Spleen (tissue), 7 donors: Measurements from ENCODE around the gene WNT9B.

Experiments
- POLR2A ChIP-seq, 3 donors: fragments of 450-650 bp; IDR thresholded peaks; one replicate each; pipeline ENCODE4 v1.5.1; 2017; ENCODE audit warnings: antibody characterized with exemption in 3 of 3, mild to moderate bottlenecking in 1 of 3
- TF ChIP-seq, protein P1 (sequence below), 11 experiments: fragments of 200-600 bp in 7 of 11; fragments of 450-650 bp in 4 of 11; sonication (generic) in 4 of 11; IDR thresholded peaks in 8 of 11; conservative IDR thresholded peaks in 3 of 11; 1 replicate in 7 of 11; 2 replicates in 4 of 11; pipeline versions ENCODE4 v1.4.0 to v1.8.0; 2016 to 2021; ENCODE audit warnings: antibody characterized with exemption in 11 of 11, inconsistent platforms in 4 of 11, mild to moderate bottlenecking in 1 of 11
- donor health status: DM: no; HTN: no; CAD: no; lungs with moderate emphysema.
- donor health status: DM: no; HTN: no; CAD: no.
- donor health status: DM: no; HTN: no; CAD: no.

DNA sequence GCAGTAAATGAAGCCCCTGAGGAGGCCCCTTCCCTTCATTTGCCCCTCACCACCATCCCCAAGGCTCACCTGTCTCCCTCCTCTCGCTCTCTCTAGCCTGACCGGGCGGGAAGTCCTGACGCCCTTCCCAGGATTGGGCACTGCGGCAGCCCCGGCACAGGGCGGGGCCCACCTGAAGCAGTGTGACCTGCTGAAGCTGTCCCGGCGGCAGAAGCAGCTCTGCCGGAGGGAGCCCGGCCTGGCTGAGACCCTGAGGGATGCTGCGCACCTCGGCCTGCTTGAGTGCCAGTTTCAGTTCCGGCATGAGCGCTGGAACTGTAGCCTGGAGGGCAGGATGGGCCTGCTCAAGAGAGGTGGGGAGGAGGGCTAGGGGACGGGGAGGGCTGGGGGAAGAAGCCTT, 21.0 kb downstream of the WNT9B start:
- TF ChIP-seq, protein P1, sequence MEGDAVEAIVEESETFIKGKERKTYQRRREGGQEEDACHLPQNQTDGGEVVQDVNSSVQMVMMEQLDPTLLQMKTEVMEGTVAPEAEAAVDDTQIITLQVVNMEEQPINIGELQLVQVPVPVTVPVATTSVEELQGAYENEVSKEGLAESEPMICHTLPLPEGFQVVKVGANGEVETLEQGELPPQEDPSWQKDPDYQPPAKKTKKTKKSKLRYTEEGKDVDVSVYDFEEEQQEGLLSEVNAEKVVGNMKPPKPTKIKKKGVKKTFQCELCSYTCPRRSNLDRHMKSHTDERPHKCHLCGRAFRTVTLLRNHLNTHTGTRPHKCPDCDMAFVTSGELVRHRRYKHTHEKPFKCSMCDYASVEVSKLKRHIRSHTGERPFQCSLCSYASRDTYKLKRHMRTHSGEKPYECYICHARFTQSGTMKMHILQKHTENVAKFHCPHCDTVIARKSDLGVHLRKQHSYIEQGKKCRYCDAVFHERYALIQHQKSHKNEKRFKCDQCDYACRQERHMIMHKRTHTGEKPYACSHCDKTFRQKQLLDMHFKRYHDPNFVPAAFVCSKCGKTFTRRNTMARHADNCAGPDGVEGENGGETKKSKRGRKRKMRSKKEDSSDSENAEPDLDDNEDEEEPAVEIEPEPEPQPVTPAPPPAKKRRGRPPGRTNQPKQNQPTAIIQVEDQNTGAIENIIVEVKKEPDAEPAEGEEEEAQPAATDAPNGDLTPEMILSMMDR (IDR thresholded peaks at IDR 0.05 in 8 of 11, conservative IDR thresholded peaks at IDR 0.05 in 3 of 11) = no peak
- no peak for TF ChIP-seq POLR2A (IDR thresholded peaks at IDR 0.05)
